ENCODE data around the gene DPH3.

DPH3 gene

GRCh38 chr3:16258866-16259265, 5.9 kb downstream of the DPH3 start:
- Histone ChIP-seq H3K27me3 (replicated peaks; ENCODE audit: control insufficient read depth, insufficient read depth, low read length, poor library complexity, severe bottlenecking) (no peaks in the 10 kb centered on the region), H3K9me3 (ENCODE audit: control insufficient read depth, low read length) (no peaks in the 10 kb centered on the region), H3K4me3 (ENCODE audit: insufficient read depth, low read depth, low read length, poor library complexity, severe bottlenecking) (no peak overlapping the region), H3K27ac (ENCODE audit: insufficient read depth, low read length, poor library complexity, severe bottlenecking) (no peak overlapping the region), H3K36me3 (ENCODE audit: control insufficient read depth, insufficient read depth, low read length) (peaks cover 12% of the 10 kb centered on the region), H3K4me1 (ENCODE audit: control insufficient read depth, insufficient read depth, low read length, poor library complexity, severe bottlenecking) (no peaks in the 10 kb centered on the region)
- DNase-seq = no peak

GRCh38 chr3:16258177-16258576, 6.6 kb downstream of the DPH3 start:
- no peak overlapping the region for H3K27ac ChIP-seq (ENCODE audit: insufficient read depth, low read length, poor library complexity, severe bottlenecking)
- DNase-seq = no peak
- no peaks in the 10 kb centered on the region for H3K4me1 ChIP-seq (ENCODE audit: control insufficient read depth, insufficient read depth, low read length, poor library complexity, severe bottlenecking)

GRCh38 chr3:16257309-16257708, 7.4 kb downstream of the DPH3 start:
- H3K27ac ChIP-seq (ENCODE audit: insufficient read depth, low read length, poor library complexity, severe bottlenecking) = no peak overlapping the region

More at GRCh38 chr3:16258177-16258576, 6.6 kb downstream of the DPH3 start:
- H3K27me3 ChIP-seq (replicated peaks; ENCODE audit: control insufficient read depth, insufficient read depth, low read length, poor library complexity, severe bottlenecking) = no peaks in the 10 kb centered on the region
- H3K4me3 ChIP-seq (ENCODE audit: insufficient read depth, low read depth, low read length, poor library complexity, severe bottlenecking) = no peak overlapping the region
- H3K9me3 ChIP-seq (ENCODE audit: control insufficient read depth, low read length) = no peaks in the 10 kb centered on the region
- H3K36me3 ChIP-seq (ENCODE audit: control insufficient read depth, insufficient read depth, low read length) = peaks cover 12% of the 10 kb centered on the region

GRCh38 chr3:16255726-16256125, 9.0 kb downstream of the DPH3 start:
- Histone ChIP-seq H3K9me3 (ENCODE audit: control insufficient read depth, low read length) (no peaks in the 10 kb centered on the region), H3K27me3 (replicated peaks; ENCODE audit: control insufficient read depth, insufficient read depth, low read length, poor library complexity, severe bottlenecking) (no peaks in the 10 kb centered on the region), H3K4me3 (ENCODE audit: insufficient read depth, low read depth, low read length, poor library complexity, severe bottlenecking) (no peak overlapping the region), H3K36me3 (ENCODE audit: control insufficient read depth, insufficient read depth, low read length) (peaks cover 12% of the 10 kb centered on the region), H3K27ac (ENCODE audit: insufficient read depth, low read length, poor library complexity, severe bottlenecking) (no peak overlapping the region), H3K4me1 (ENCODE audit: control insufficient read depth, insufficient read depth, low read length, poor library complexity, severe bottlenecking) (no peaks in the 10 kb centered on the region)
- no peak for DNase-seq

More at GRCh38 chr3:16257309-16257708, 7.4 kb downstream of the DPH3 start:
- DNase-seq = no peak
- Histone ChIP-seq H3K4me3 (ENCODE audit: insufficient read depth, low read depth, low read length, poor library complexity, severe bottlenecking) (no peak overlapping the region), H3K9me3 (ENCODE audit: control insufficient read depth, low read length) (no peaks in the 10 kb centered on the region), H3K36me3 (ENCODE audit: control insufficient read depth, insufficient read depth, low read length) (peaks cover 12% of the 10 kb centered on the region), H3K4me1 (ENCODE audit: control insufficient read depth, insufficient read depth, low read length, poor library complexity, severe bottlenecking) (no peaks in the 10 kb centered on the region), H3K27me3 (replicated peaks; ENCODE audit: control insufficient read depth, insufficient read depth, low read length, poor library complexity, severe bottlenecking) (no peaks in the 10 kb centered on the region)

- DNase-seq = no peak
- Histone ChIP-seq H3K27me3 (replicated peaks; ENCODE audit: control insufficient read depth, insufficient read depth, low read length, poor library complexity, severe bottlenecking) (no peaks in the 10 kb centered on the region), H3K9me3 (ENCODE audit: control insufficient read depth, low read length) (no peaks in the 10 kb centered on the region), H3K36me3 (ENCODE audit: control insufficient read depth, insufficient read depth, low read length) (peaks cover 8% of the 10 kb centered on the region), H3K4me1 (ENCODE audit: control insufficient read depth, insufficient read depth, low read length, poor library complexity, severe bottlenecking) (no peaks in the 10 kb centered on the region), H3K27ac (ENCODE audit: insufficient read depth, low read length, poor library complexity, severe bottlenecking) (no peak overlapping the region), H3K4me3 (ENCODE audit: insufficient read depth, low read depth, low read length, poor library complexity, severe bottlenecking) (no peak overlapping the region)
Observed at GRCh38 chr3:16255326-16255725, 9.4 kb downstream of the DPH3 start.

GRCh38 chr3:16254916-16255315, 9.8 kb downstream of the DPH3 start:
- H3K4me1 ChIP-seq (ENCODE audit: control insufficient read depth, insufficient read depth, low read length, poor library complexity, severe bottlenecking) = no peaks in the 10 kb centered on the region
- no peaks in the 10 kb centered on the region for H3K9me3 ChIP-seq (ENCODE audit: control insufficient read depth, low read length)
- no peak overlapping the region for H3K27ac ChIP-seq (ENCODE audit: insufficient read depth, low read length, poor library complexity, severe bottlenecking)
- no peaks in the 10 kb centered on the region for H3K27me3 ChIP-seq (replicated peaks; ENCODE audit: control insufficient read depth, insufficient read depth, low read length, poor library complexity, severe bottlenecking)
- no peak for DNase-seq
- peaks cover 4% of the 10 kb centered on the region for H3K36me3 ChIP-seq (ENCODE audit: control insufficient read depth, insufficient read depth, low read length)
- H3K4me3 ChIP-seq (ENCODE audit: insufficient read depth, low read depth, low read length, poor library complexity, severe bottlenecking) = no peak overlapping the region

GRCh38 chr3:16253601-16254000, 11.1 kb downstream of the DPH3 start:
- H3K9me3 ChIP-seq (ENCODE audit: control insufficient read depth, low read length) = no peaks in the 10 kb centered on the region
- H3K27me3 ChIP-seq (replicated peaks; ENCODE audit: control insufficient read depth, insufficient read depth, low read length, poor library complexity, severe bottlenecking) = no peaks in the 10 kb centered on the region
- H3K4me3 ChIP-seq (ENCODE audit: insufficient read depth, low read depth, low read length, poor library complexity, severe bottlenecking) = no peak overlapping the region
- DNase-seq = no peak
- H3K27ac ChIP-seq (ENCODE audit: insufficient read depth, low read length, poor library complexity, severe bottlenecking) = no peak overlapping the region
- no peaks in the 10 kb centered on the region for H3K4me1 ChIP-seq (ENCODE audit: control insufficient read depth, insufficient read depth, low read length, poor library complexity, severe bottlenecking)
- H3K36me3 ChIP-seq (ENCODE audit: control insufficient read depth, insufficient read depth, low read length) = no peaks in the 10 kb centered on the region

- Histone ChIP-seq H3K36me3 (ENCODE audit: control insufficient read depth, insufficient read depth, low read length) (no peaks in the 10 kb centered on the region), H3K27ac (ENCODE audit: insufficient read depth, low read length, poor library complexity, severe bottlenecking) (no peak overlapping the region), H3K9me3 (ENCODE audit: control insufficient read depth, low read length) (no peaks in the 10 kb centered on the region), H3K4me3 (ENCODE audit: insufficient read depth, low read depth, low read length, poor library complexity, severe bottlenecking) (no peak overlapping the region), H3K4me1 (ENCODE audit: control insufficient read depth, insufficient read depth, low read length, poor library complexity, severe bottlenecking) (no peaks in the 10 kb centered on the region), H3K27me3 (replicated peaks; ENCODE audit: control insufficient read depth, insufficient read depth, low read length, poor library complexity, severe bottlenecking) (no peaks in the 10 kb centered on the region)
- DNase-seq = no peak
Observed at GRCh38 chr3:16252988-16253387, 11.8 kb downstream of the DPH3 start.

GRCh38 chr3:16252243-16252978, 12.3 kb downstream of the DPH3 start:
- Histone ChIP-seq H3K27ac (ENCODE audit: insufficient read depth, low read length, poor library complexity, severe bottlenecking) (no peak overlapping the region), H3K4me1 (ENCODE audit: control insufficient read depth, insufficient read depth, low read length, poor library complexity, severe bottlenecking) (no peaks in the 10 kb centered on the region), H3K36me3 (ENCODE audit: control insufficient read depth, insufficient read depth, low read length) (no peaks in the 10 kb centered on the region), H3K27me3 (replicated peaks; ENCODE audit: control insufficient read depth, insufficient read depth, low read length, poor library complexity, severe bottlenecking) (no peaks in the 10 kb centered on the region), H3K9me3 (ENCODE audit: control insufficient read depth, low read length) (no peaks in the 10 kb centered on the region), H3K4me3 (ENCODE audit: insufficient read depth, low read depth, low read length, poor library complexity, severe bottlenecking) (no peak overlapping the region)
- DNase-seq = no peak

- Histone ChIP-seq H3K4me1 (ENCODE audit: control insufficient read depth, insufficient read depth, low read length, poor library complexity, severe bottlenecking) (no peaks in the 10 kb centered on the region), H3K9me3 (ENCODE audit: control insufficient read depth, low read length) (no peaks in the 10 kb centered on the region), H3K27me3 (replicated peaks; ENCODE audit: control insufficient read depth, insufficient read depth, low read length, poor library complexity, severe bottlenecking) (no peaks in the 10 kb centered on the region), H3K4me3 (ENCODE audit: insufficient read depth, low read depth, low read length, poor library complexity, severe bottlenecking) (no peak overlapping the region), H3K36me3 (ENCODE audit: control insufficient read depth, insufficient read depth, low read length) (no peaks in the 10 kb centered on the region), H3K27ac (ENCODE audit: insufficient read depth, low read length, poor library complexity, severe bottlenecking) (no peak overlapping the region)
- no peak for DNase-seq
Observed at GRCh38 chr3:16251316-16252085, 13.2 kb downstream of the DPH3 start.
